GM23338 (cell line): Measurements from ENCODE around the gene RASSF4. TPM values are rescaled to one million over a fixed set of nuclear protein-coding genes. Genes with fewer than 3 reads are reported as not detected.

Source experiments
- ATAC-seq: fragments of 200-7000 bp; cut with Tn5 transposase; 3 replicates; pipeline ENCODE4 v1.9.1; 2020
- DNase-seq: peaks from one replicate; pipeline ENCODE4 v3.0.0-alpha.2; 2015; ENCODE audit warnings: low spot score
- H2AFZ ChIP-seq: fragments of 200-600 bp; sonication (generic); 2 replicates; pipeline ENCODE4 v1.8.0; 2016; ENCODE audit warnings: antibody characterized with exemption, mild to moderate bottlenecking, moderate library complexity
- H3F3A ChIP-seq: fragments of 200-600 bp; sonication (generic); replicated peaks from 2 replicates; pipeline ENCODE4 v1.8.0; 2017; ENCODE audit warnings: antibody characterized with exemption, mixed run types, low read depth
- H3K27ac ChIP-seq: fragments of 200-600 bp; sonication (generic); 2 replicates; pipeline ENCODE4 v1.6.1; 2016; ENCODE audit warnings: low read depth
- H3K27me3 ChIP-seq: fragments of 200-600 bp; sonication (generic); 2 replicates; pipeline ENCODE4 v1.8.0; 2016; ENCODE audit warnings: mild to moderate bottlenecking, mixed run types, moderate library complexity; ENCODE audit not compliant: insufficient read depth
- H3K36me3 ChIP-seq: fragments of 200-600 bp; sonication (generic); 2 replicates; pipeline ENCODE4 v1.8.0; 2016; ENCODE audit warnings: mild to moderate bottlenecking; ENCODE audit not compliant: insufficient read depth
- H3K4me1 ChIP-seq: fragments of 200-600 bp; sonication (generic); 2 replicates; pipeline ENCODE4 v1.8.0; 2016; ENCODE audit warnings: mild to moderate bottlenecking, moderate library complexity; ENCODE audit not compliant: insufficient read depth
- H3K4me2 ChIP-seq: fragments of 200-600 bp; sonication (generic); 2 replicates; pipeline ENCODE4 v1.7.1; 2017; ENCODE audit warnings: mixed run types
- H3K4me3 ChIP-seq: fragments of 200-600 bp; sonication (generic); 2 replicates; pipeline ENCODE4 v1.6.1; 2016; ENCODE audit warnings: mixed run types
- H3K79me2 ChIP-seq: fragments of 200-600 bp; sonication (generic); replicated peaks from 2 replicates; pipeline ENCODE4 v1.8.0; 2017; ENCODE audit warnings: mild to moderate bottlenecking; ENCODE audit not compliant: insufficient read depth
- H3K9me2 ChIP-seq: fragments of 200-600 bp; sonication (generic); 2 replicates; pipeline ENCODE4 v1.8.0; 2017; ENCODE audit not compliant: insufficient read depth
- H4K20me1 ChIP-seq: fragments of 200-600 bp; sonication (generic); replicated peaks from 2 replicates; pipeline ENCODE4 v1.8.0; 2017; ENCODE audit warnings: mild to moderate bottlenecking; ENCODE audit not compliant: insufficient read depth
- H3K27ac Mint-ChIP-seq: 2 replicates; pipeline ENCODE4 v1.8.0; 2020; ENCODE audit warnings: inconsistent platforms, mild to moderate bottlenecking, moderate library complexity, mixed read lengths
- H3K27me3 Mint-ChIP-seq: 3 replicates; pipeline ENCODE4 v1.8.0; 2022; ENCODE audit warnings: low read depth, mild to moderate bottlenecking, moderate library complexity, mixed read lengths, inconsistent platforms; ENCODE audit not compliant: insufficient read depth, poor library complexity
- H3K36me3 Mint-ChIP-seq: 3 replicates; pipeline ENCODE4 v1.8.0; 2021; ENCODE audit warnings: low read depth, mild to moderate bottlenecking, inconsistent platforms, moderate library complexity, mixed read lengths
- H3K4me1 Mint-ChIP-seq: 3 replicates; pipeline ENCODE4 v1.8.0; 2020; ENCODE audit warnings: mild to moderate bottlenecking, inconsistent platforms, mixed read lengths
- H3K4me3 Mint-ChIP-seq: 3 replicates; pipeline ENCODE4 v1.8.0; 2021; ENCODE audit warnings: moderate library complexity, mild to moderate bottlenecking, inconsistent platforms, mixed read lengths
- H3K9me3 Mint-ChIP-seq: 3 replicates; pipeline ENCODE4 v1.8.0; 2020; ENCODE audit warnings: moderate library complexity, mild to moderate bottlenecking, inconsistent platforms, mixed read lengths
- CREB1 ChIP-seq: fragments of 250-450 bp; sonication (Bioruptor Pico); IDR thresholded peaks from 2 replicates; pipeline ENCODE4 v1.5.0; 2020; ENCODE audit warnings: low read depth, mild to moderate bottlenecking, moderate library complexity
- CTCF ChIP-seq, 2 experiments: fragments of 200-600 bp in 1 of 2; sonication (generic) in 1 of 2; conservative IDR thresholded peaks; 2 replicates each; pipeline versions ENCODE4 v1.5.1 to v1.6.1; 2016 to 2017; ENCODE audit warnings: antibody characterized with exemption in 2 of 2, low read depth in 2 of 2, mild to moderate bottlenecking in 2 of 2, moderate library complexity in 1 of 2
- ETS1 ChIP-seq: IDR thresholded peaks from 2 replicates; pipeline ENCODE4 v1.6.1; 2016; ENCODE audit warnings: antibody characterized with exemption
- EZH2 ChIP-seq: fragments of 200-600 bp; sonication (generic); IDR thresholded peaks from one replicate; pipeline ENCODE4 v1.8.0; 2017; ENCODE audit warnings: antibody characterized with exemption, mild to moderate bottlenecking, low read depth; ENCODE audit not compliant: unreplicated experiment
- EZH2phosphoT487 ChIP-seq: fragments of 200-600 bp; sonication (generic); IDR thresholded peaks from one replicate; pipeline ENCODE4 v1.8.1; 2018; ENCODE audit warnings: antibody characterized with exemption; ENCODE audit not compliant: unreplicated experiment
- JUNB ChIP-seq: IDR thresholded peaks from one replicate; pipeline ENCODE4 v1.6.1; 2016; ENCODE audit warnings: antibody characterized with exemption; ENCODE audit not compliant: unreplicated experiment
- NANOG ChIP-seq: IDR thresholded peaks from 2 replicates; pipeline ENCODE4 v1.6.1; 2016; ENCODE audit warnings: antibody characterized with exemption, borderline replicate concordance
- POLR2AphosphoS5 ChIP-seq: IDR thresholded peaks from 2 replicates; pipeline ENCODE4 v1.6.1; 2016; ENCODE audit warnings: antibody characterized with exemption, low read depth
- STAT1 ChIP-seq: IDR thresholded peaks from one replicate; pipeline ENCODE4 v1.6.1; 2016; ENCODE audit warnings: antibody characterized with exemption; ENCODE audit not compliant: unreplicated experiment
- ZNF114 ChIP-seq: fragments of 250-450 bp; sonication (Bioruptor Pico); IDR thresholded peaks from 2 replicates; pipeline ENCODE4 v1.5.0; 2020; ENCODE audit warnings: mild to moderate bottlenecking, moderate library complexity
- ZNF331 ChIP-seq: fragments of 250-450 bp; sonication (Bioruptor Pico); IDR thresholded peaks from 2 replicates; pipeline ENCODE4 v1.5.0; 2020; ENCODE audit warnings: low read depth, mild to moderate bottlenecking, moderate library complexity
- polyA plus RNA-seq: library from polyadenylated mRNA; unstranded; fragments of >200 nt; fragmentation: Nextera tagmentation; extraction: Ambion mirVana; gene quantifications from 2 replicates; pipeline ENCODE4 v1.2.1, GENCODE V29; 2016
- total RNA-seq: library from RNA; depleted of rRNA; stranded (reverse); fragments of >200 nt; shearing (Covaris generic); gene quantifications from 2 replicates; pipeline ENCODE4 v1.2.3, GENCODE V29; 2014
- TF ChIP-seq, protein P1 (sequence below): IDR thresholded peaks from one replicate; pipeline ENCODE4 v1.6.1; 2018; ENCODE audit warnings: antibody characterized with exemption; ENCODE audit not compliant: unreplicated experiment
- TF ChIP-seq, protein P2 (sequence below): fragments of 250-450 bp; sonication (Bioruptor Pico); IDR thresholded peaks from 2 replicates; pipeline ENCODE4 v1.5.0; 2020; ENCODE audit warnings: mild to moderate bottlenecking, moderate library complexity

RASSF4 gene
- total and polyA plus RNA-seq, 2 experiments from 2014 or later = 12.4 to 13.6 TPM

- H3K9me3 Mint-ChIP-seq = peaks cover 7% of the 10 kb centered on the region; the same call in 2 of the 3 replicates
- Histone ChIP-seq H3K4me2 (no peak overlapping the region), H3K4me3 (no peak overlapping the region), H3K27ac (no peak overlapping the region), H2AFZ (no peak overlapping the region), H3K27me3 (no peaks in the 10 kb centered on the region), H3K36me3 (no peaks in the 10 kb centered on the region), H4K20me1 (no peaks in the 10 kb centered on the region), H3F3A (no peaks in the 10 kb centered on the region), H3K9me2 (no peaks in the 10 kb centered on the region), H3K4me1 (peaks cover 6% of the 10 kb centered on the region; the same call in 1 of the 2 replicates), H3K79me2 (no peaks in the 10 kb centered on the region)
- ATAC-seq = no peak
- no peaks in the 10 kb centered on the region for H3K27me3 Mint-ChIP-seq
- TF ChIP-seq ZNF114 (CRISPR knock-in tag) = no peak
- no peak for TF ChIP-seq ETS1
- no peak for TF ChIP-seq CREB1
- no peak for TF ChIP-seq NANOG
- no peak for TF ChIP-seq EZH2
- TF ChIP-seq EZH2phosphoT487 = no peak
- TF ChIP-seq, protein P1, sequence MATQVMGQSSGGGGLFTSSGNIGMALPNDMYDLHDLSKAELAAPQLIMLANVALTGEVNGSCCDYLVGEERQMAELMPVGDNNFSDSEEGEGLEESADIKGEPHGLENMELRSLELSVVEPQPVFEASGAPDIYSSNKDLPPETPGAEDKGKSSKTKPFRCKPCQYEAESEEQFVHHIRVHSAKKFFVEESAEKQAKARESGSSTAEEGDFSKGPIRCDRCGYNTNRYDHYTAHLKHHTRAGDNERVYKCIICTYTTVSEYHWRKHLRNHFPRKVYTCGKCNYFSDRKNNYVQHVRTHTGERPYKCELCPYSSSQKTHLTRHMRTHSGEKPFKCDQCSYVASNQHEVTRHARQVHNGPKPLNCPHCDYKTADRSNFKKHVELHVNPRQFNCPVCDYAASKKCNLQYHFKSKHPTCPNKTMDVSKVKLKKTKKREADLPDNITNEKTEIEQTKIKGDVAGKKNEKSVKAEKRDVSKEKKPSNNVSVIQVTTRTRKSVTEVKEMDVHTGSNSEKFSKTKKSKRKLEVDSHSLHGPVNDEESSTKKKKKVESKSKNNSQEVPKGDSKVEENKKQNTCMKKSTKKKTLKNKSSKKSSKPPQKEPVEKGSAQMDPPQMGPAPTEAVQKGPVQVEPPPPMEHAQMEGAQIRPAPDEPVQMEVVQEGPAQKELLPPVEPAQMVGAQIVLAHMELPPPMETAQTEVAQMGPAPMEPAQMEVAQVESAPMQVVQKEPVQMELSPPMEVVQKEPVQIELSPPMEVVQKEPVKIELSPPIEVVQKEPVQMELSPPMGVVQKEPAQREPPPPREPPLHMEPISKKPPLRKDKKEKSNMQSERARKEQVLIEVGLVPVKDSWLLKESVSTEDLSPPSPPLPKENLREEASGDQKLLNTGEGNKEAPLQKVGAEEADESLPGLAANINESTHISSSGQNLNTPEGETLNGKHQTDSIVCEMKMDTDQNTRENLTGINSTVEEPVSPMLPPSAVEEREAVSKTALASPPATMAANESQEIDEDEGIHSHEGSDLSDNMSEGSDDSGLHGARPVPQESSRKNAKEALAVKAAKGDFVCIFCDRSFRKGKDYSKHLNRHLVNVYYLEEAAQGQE = no peak
- TF ChIP-seq ZNF331 (CRISPR knock-in tag) = no peak
- TF ChIP-seq POLR2AphosphoS5 = no peak
- no peak for TF ChIP-seq JUNB
- TF ChIP-seq, protein P2, sequence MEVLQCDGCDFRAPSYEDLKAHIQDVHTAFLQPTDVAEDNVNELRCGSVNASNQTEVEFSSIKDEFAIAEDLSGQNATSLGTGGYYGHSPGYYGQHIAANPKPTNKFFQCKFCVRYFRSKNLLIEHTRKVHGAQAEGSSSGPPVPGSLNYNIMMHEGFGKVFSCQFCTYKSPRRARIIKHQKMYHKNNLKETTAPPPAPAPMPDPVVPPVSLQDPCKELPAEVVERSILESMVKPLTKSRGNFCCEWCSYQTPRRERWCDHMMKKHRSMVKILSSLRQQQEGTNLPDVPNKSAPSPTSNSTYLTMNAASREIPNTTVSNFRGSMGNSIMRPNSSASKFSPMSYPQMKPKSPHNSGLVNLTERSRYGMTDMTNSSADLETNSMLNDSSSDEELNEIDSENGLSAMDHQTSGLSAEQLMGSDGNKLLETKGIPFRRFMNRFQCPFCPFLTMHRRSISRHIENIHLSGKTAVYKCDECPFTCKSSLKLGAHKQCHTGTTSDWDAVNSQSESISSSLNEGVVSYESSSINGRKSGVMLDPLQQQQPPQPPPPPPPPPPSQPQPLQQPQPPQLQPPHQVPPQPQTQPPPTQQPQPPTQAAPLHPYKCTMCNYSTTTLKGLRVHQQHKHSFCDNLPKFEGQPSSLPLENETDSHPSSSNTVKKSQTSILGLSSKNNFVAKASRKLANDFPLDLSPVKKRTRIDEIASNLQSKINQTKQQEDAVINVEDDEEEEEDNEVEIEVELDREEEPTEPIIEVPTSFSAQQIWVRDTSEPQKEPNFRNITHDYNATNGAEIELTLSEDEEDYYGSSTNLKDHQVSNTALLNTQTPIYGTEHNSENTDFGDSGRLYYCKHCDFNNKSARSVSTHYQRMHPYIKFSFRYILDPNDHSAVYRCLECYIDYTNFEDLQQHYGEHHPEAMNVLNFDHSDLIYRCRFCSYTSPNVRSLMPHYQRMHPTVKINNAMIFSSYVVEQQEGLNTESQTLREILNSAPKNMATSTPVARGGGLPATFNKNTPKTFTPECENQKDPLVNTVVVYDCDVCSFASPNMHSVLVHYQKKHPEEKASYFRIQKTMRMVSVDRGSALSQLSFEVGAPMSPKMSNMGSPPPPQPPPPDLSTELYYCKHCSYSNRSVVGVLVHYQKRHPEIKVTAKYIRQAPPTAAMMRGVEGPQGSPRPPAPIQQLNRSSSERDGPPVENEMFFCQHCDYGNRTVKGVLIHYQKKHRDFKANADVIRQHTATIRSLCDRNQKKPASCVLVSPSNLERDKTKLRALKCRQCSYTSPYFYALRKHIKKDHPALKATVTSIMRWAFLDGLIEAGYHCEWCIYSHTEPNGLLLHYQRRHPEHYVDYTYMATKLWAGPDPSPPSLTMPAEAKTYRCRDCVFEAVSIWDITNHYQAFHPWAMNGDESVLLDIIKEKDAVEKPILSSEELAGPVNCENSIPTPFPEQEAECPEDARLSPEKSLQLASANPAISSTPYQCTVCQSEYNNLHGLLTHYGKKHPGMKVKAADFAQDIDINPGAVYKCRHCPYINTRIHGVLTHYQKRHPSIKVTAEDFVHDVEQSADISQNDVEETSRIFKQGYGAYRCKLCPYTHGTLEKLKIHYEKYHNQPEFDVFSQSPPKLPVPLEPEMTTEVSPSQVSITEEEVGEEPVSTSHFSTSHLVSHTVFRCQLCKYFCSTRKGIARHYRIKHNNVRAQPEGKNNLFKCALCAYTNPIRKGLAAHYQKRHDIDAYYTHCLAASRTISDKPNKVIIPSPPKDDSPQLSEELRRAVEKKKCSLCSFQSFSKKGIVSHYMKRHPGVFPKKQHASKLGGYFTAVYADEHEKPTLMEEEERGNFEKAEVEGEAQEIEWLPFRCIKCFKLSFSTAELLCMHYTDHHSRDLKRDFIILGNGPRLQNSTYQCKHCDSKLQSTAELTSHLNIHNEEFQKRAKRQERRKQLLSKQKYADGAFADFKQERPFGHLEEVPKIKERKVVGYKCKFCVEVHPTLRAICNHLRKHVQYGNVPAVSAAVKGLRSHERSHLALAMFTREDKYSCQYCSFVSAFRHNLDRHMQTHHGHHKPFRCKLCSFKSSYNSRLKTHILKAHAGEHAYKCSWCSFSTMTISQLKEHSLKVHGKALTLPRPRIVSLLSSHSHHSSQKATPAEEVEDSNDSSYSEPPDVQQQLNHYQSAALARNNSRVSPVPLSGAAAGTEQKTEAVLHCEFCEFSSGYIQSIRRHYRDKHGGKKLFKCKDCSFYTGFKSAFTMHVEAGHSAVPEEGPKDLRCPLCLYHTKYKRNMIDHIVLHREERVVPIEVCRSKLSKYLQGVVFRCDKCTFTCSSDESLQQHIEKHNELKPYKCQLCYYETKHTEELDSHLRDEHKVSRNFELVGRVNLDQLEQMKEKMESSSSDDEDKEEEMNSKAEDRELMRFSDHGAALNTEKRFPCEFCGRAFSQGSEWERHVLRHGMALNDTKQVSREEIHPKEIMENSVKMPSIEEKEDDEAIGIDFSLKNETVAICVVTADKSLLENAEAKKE (CRISPR knock-in tag) = no peak
- TF ChIP-seq CTCF (conservative IDR thresholded peaks at IDR 0.05; ENCODE audit: low read depth in 2 of 2) = no peak
- TF ChIP-seq STAT1 = no peak
- no peak overlapping the region for H3K27ac Mint-ChIP-seq
- no peaks in the 10 kb centered on the region for H3K36me3 Mint-ChIP-seq
- H3K4me1 Mint-ChIP-seq = peaks cover 3% of the 10 kb centered on the region; the same call in 2 of the 3 replicates
- no peak for DNase-seq
- H3K4me3 Mint-ChIP-seq = no peak overlapping the region
Measured at GRCh38 chr10:44933451-44934321, 25.9 kb upstream of the RASSF4 start.
